NCI-H2227 (cell line): ENCODE measurements around the gene OPRM1.
A peak's percentile ranks its signal among the peaks of the same experiment; 100 is the strongest.

ENCODE experiments used
- DNase-seq: peaks from one replicate; lab custom pipeline; 2025; ENCODE audit not compliant: unreplicated experiment; lab: John Stamatoyannopoulos, UW

The OPRM1 gene

DNA sequence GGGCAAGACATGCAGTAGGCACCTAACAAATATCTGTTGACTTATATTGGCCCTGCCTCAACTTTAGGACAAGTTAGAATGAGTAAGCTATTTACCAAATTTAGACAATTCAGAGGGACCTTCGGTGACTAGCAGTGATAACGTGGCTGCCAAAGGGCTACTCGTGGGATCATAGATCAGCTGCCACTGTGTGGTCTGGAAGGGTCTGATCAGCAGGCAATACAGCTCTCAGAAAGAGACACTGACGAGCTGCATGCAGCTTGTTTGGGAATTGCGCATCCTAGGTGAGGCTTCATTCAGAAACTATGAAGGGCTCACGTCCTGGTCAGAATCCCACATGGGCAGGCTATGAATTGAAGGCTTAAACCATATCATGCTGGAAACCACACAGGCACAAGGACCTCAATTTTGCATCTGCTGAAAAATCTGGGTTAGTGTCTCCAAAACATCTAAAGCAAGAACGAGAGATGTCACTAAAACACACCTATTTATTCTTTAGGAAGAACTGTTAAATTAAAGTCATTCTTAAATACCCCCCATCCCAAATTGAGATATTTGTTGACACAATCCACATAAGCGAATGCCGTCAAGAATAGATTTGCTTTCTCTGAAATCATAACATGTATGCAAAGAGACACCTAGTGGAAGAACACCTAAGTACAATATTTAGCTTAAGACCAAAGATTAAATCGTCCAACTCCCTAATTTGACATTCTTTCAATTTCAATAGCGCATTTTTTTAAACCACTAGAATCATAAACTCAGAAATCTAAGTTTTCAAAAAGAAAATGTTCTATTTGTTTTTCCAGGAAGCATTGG, 238.0 kb downstream of the OPRM1 start:
- DNase-seq, result peak; percentile 53

DNA sequence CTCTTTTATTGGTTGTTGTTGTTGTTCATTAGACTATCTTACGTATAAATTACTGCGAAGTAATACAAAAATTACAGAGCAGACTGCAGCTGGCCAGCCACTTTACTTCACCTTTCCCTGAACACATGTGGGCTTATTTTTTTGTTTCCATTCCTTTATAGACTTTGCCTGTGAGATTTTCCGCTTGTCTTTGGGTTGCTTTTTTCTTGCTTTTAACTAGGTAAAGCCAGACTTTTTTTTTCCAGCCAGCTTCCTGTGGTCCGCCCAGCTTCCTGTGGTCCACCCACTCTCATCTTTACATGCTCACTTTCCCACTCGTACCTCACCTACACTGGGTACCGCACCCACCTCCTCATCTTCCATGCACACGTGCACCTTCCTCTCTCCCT, 238.6 kb downstream of the OPRM1 start:
- peak; percentile 1 for DNase-seq

- no peak for DNase-seq
These were observed 241.5 kb downstream of the OPRM1 start for GRCh38 chr6:154280521-154280920.

- no peak for DNase-seq
These were observed 245.3 kb downstream of the OPRM1 start for GRCh38 chr6:154284313-154284853.

DNA sequence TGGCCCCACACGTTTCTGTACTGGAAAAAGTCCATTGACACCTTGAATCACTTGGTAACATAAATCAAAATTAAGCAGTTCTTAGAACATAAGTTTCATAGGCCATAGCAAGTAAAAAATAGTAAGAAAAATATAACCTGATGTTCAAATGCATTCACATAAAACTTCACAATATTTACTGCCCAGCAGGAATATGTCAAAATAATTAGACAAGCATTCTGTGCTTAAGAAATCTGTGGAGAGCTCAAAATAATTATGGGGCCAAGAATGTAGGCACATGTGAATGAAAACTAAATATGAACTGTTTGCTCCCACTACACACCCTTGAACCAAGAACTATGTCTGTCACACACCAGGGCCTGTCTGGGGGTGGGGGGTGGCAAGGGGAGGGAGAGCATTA, 246.8 kb downstream of the OPRM1 start:
- DNase-seq, result no peak

DNA sequence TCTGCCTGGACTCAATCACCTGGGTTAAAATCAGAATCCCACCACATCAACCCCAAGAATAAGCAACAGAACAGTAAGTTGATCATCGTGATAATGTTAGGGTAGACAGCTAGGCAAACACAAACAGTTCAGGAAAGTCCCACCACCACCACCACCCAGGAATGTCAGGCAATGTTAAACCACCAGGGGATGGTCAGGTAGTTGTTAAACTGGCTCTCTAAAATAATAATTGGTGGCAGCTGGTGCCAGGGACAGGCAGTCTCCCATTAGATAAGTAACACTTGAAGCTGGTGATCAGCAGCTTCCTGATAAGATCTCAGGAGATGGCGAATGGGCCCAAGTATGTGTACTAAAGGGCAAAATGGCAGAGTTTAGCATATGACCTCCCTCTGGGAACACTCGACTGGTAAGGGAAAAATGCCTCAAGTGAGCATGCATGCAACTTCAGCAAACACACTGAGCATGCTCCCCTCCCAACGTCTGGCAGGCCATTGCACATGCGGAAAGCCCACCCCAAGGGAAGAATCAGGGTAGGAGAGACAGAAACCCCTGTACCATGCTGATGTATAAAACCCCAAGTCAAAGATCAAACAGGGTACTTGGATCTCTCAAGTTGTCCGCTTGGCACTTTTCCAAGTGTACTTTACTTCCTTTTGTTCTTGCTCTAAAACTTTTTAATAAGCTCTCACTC, 250.9 kb downstream of the OPRM1 start:
- DNase-seq, result no peak

- DNase-seq, result no peak
These were observed 253.0 kb downstream of the OPRM1 start for GRCh38 chr6:154292066-154292465.

GRCh38 chr6:154292855-154293519, 253.9 kb downstream of the OPRM1 start:
- DNase-seq, result no peak

DNA sequence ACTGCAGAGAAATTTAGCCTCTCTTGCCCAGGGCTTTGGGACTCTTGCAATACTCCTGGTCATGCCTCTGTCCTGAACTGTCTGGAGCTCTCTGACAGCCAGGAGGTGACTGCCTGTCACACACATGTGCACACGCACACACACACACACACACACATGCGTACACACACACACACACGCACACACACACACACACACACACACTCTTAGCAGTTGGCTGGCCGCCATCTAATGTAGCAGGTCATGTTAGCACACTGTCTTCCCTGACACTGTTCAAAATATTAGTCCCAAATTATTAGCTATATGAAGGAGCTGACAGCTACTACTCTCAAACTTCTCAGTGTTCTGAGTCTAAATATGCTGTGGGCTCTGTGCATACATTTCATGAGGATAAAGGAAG, 256.7 kb downstream of the OPRM1 start:
- no peak for DNase-seq
